Measurements from ENCODE around the gene PRRC2A.

The PRRC2A gene

DNA sequence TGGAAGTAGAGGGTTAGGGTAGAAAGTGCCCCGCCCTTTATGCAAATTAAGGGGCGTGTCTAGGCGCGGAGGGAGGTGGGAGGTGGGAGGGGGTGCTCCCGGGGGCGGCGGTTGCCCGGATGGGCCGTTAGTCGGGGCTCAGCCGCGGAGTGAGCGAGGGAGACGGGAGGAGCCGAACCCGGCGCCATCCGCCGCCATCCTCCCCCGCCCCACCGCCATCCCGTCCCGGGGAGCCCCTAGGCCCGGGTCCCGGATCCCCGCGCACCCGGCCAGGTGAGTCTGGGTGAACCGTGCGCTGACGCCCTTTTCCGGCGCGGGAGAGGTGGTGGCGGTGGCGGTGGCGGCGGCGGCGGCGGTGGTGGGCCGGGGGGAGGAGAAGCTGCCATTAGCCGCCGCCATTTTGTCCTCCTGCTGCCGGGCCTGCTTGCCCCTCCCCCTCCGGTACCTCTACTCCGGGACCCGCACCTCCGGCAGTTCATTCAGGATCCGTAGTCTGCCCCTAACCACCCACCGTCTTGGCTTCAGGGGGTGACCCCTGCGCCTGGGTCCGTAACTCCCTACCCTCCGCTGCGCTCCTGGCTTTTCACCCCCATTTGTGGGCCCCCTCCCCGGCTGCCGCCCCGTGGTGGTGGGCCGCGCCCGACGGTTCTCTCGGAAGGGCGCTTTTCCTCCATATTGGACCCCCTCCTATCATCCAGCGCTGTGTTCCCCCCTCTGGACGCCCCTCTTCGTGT lies at the start of gene PRRC2A (continued):
- peak; percentile 79; the same call in 1 of the 2 replicates for TF ChIP-seq REPIN1 (tag by site-specific recombination; IDR thresholded peaks at IDR 0.05; ENCODE audit: low read depth)
- TF ChIP-seq, protein P1, sequence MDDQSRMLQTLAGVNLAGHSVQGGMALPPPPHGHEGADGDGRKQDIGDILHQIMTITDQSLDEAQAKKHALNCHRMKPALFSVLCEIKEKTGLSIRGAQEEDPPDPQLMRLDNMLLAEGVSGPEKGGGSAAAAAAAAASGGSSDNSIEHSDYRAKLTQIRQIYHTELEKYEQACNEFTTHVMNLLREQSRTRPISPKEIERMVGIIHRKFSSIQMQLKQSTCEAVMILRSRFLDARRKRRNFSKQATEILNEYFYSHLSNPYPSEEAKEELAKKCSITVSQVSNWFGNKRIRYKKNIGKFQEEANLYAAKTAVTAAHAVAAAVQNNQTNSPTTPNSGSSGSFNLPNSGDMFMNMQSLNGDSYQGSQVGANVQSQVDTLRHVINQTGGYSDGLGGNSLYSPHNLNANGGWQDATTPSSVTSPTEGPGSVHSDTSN (CRISPR knock-in tag; IDR thresholded peaks at IDR 0.05): peak; percentile 72
- TF ChIP-seq ZNF473 (tag by site-specific recombination; IDR thresholded peaks at IDR 0.05): no peak
- TF ChIP-seq ZNF747 (tag by site-specific recombination; IDR thresholded peaks at IDR 0.05): no peak
- peak; percentile 5; the same call in 1 of the 2 replicates for TF ChIP-seq SP2 (tag by site-specific recombination; IDR thresholded peaks at IDR 0.05)
- TF ChIP-seq FEZF1 (tag by site-specific recombination; IDR thresholded peaks at IDR 0.05): peak; percentile 34; the same call in 1 of the 2 replicates
- TF ChIP-seq ZNF266 (tag by site-specific recombination; IDR thresholded peaks at IDR 0.05; ENCODE audit: low read depth): no peak
- TF ChIP-seq, protein P2, sequence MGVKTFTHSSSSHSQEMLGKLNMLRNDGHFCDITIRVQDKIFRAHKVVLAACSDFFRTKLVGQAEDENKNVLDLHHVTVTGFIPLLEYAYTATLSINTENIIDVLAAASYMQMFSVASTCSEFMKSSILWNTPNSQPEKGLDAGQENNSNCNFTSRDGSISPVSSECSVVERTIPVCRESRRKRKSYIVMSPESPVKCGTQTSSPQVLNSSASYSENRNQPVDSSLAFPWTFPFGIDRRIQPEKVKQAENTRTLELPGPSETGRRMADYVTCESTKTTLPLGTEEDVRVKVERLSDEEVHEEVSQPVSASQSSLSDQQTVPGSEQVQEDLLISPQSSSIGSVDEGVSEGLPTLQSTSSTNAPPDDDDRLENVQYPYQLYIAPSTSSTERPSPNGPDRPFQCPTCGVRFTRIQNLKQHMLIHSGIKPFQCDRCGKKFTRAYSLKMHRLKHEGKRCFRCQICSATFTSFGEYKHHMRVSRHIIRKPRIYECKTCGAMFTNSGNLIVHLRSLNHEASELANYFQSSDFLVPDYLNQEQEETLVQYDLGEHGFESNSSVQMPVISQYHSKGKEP (tag by site-specific recombination; IDR thresholded peaks at IDR 0.05): no peak
- TF ChIP-seq, protein P3, sequence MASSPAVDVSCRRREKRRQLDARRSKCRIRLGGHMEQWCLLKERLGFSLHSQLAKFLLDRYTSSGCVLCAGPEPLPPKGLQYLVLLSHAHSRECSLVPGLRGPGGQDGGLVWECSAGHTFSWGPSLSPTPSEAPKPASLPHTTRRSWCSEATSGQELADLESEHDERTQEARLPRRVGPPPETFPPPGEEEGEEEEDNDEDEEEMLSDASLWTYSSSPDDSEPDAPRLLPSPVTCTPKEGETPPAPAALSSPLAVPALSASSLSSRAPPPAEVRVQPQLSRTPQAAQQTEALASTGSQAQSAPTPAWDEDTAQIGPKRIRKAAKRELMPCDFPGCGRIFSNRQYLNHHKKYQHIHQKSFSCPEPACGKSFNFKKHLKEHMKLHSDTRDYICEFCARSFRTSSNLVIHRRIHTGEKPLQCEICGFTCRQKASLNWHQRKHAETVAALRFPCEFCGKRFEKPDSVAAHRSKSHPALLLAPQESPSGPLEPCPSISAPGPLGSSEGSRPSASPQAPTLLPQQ (tag by site-specific recombination; IDR thresholded peaks at IDR 0.05): peak; percentile 94
- peak; percentile 31; the same call in 1 of the 2 replicates for TF ChIP-seq OVOL3 (tag by site-specific recombination; IDR thresholded peaks at IDR 0.05)
- TF ChIP-seq, protein P4, sequence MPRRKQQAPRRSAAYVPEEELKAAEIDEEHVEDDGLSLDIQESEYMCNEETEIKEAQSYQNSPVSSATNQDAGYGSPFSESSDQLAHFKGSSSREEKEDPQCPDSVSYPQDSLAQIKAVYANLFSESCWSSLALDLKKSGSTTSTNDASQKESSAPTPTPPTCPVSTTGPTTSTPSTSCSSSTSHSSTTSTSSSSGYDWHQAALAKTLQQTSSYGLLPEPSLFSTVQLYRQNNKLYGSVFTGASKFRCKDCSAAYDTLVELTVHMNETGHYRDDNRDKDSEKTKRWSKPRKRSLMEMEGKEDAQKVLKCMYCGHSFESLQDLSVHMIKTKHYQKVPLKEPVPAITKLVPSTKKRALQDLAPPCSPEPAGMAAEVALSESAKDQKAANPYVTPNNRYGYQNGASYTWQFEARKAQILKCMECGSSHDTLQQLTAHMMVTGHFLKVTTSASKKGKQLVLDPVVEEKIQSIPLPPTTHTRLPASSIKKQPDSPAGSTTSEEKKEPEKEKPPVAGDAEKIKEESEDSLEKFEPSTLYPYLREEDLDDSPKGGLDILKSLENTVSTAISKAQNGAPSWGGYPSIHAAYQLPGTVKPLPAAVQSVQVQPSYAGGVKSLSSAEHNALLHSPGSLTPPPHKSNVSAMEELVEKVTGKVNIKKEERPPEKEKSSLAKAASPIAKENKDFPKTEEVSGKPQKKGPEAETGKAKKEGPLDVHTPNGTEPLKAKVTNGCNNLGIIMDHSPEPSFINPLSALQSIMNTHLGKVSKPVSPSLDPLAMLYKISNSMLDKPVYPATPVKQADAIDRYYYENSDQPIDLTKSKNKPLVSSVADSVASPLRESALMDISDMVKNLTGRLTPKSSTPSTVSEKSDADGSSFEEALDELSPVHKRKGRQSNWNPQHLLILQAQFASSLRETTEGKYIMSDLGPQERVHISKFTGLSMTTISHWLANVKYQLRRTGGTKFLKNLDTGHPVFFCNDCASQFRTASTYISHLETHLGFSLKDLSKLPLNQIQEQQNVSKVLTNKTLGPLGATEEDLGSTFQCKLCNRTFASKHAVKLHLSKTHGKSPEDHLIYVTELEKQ (tag by site-specific recombination; IDR thresholded peaks at IDR 0.05; ENCODE audit: borderline replicate concordance): peak; percentile 42; the same call in 1 of the 2 replicates
- TF ChIP-seq SP3 (tag by site-specific recombination; IDR thresholded peaks at IDR 0.05): peak; percentile 84
- no peak for TF ChIP-seq MEIS1 (CRISPR knock-in tag; IDR thresholded peaks at IDR 0.05; ENCODE audit: borderline replicate concordance)
- TF ChIP-seq, protein P5, sequence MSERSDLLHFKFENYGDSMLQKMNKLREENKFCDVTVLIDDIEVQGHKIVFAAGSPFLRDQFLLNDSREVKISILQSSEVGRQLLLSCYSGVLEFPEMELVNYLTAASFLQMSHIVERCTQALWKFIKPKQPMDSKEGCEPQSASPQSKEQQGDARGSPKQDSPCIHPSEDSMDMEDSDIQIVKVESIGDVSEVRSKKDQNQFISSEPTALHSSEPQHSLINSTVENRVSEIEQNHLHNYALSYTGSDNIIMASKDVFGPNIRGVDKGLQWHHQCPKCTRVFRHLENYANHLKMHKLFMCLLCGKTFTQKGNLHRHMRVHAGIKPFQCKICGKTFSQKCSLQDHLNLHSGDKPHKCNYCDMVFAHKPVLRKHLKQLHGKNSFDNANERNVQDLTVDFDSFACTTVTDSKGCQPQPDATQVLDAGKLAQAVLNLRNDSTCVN (tag by site-specific recombination; optimal IDR thresholded peaks at IDR 0.05): peak; percentile 71
- TF ChIP-seq ZNF112 (tag by site-specific recombination; IDR thresholded peaks at IDR 0.05): no peak
- TF ChIP-seq ZBTB21 (tag by site-specific recombination; IDR thresholded peaks at IDR 0.05): no peak; the same call in 1 of the 2 replicates
- TF ChIP-seq, protein P6, sequence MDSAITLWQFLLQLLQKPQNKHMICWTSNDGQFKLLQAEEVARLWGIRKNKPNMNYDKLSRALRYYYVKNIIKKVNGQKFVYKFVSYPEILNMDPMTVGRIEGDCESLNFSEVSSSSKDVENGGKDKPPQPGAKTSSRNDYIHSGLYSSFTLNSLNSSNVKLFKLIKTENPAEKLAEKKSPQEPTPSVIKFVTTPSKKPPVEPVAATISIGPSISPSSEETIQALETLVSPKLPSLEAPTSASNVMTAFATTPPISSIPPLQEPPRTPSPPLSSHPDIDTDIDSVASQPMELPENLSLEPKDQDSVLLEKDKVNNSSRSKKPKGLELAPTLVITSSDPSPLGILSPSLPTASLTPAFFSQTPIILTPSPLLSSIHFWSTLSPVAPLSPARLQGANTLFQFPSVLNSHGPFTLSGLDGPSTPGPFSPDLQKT (IDR thresholded peaks at IDR 0.05; ENCODE audit: borderline replicate concordance, low read depth, low read length): no peak
- TF ChIP-seq ZNF626 (tag by site-specific recombination; IDR thresholded peaks at IDR 0.05): no peak
- TF ChIP-seq ZNF302 (tag by site-specific recombination; IDR thresholded peaks at IDR 0.05; ENCODE audit: low read depth): no peak
- peak; percentile 74 for TF ChIP-seq ZNF660 (tag by site-specific recombination; IDR thresholded peaks at IDR 0.05)
- TF ChIP-seq ZNF561 (tag by site-specific recombination; IDR thresholded peaks at IDR 0.05; ENCODE audit: borderline replicate concordance): peak; percentile 75
- no peak for TF ChIP-seq SCRT1 (tag by site-specific recombination; IDR thresholded peaks at IDR 0.05; ENCODE audit: borderline replicate concordance)
- peak; percentile 55; the same call in 1 of the 2 replicates for TF ChIP-seq OSR2 (tag by site-specific recombination; IDR thresholded peaks at IDR 0.05)
- TF ChIP-seq ZNF114 (tag by site-specific recombination; IDR thresholded peaks at IDR 0.05): no peak
- TF ChIP-seq, protein P7, sequence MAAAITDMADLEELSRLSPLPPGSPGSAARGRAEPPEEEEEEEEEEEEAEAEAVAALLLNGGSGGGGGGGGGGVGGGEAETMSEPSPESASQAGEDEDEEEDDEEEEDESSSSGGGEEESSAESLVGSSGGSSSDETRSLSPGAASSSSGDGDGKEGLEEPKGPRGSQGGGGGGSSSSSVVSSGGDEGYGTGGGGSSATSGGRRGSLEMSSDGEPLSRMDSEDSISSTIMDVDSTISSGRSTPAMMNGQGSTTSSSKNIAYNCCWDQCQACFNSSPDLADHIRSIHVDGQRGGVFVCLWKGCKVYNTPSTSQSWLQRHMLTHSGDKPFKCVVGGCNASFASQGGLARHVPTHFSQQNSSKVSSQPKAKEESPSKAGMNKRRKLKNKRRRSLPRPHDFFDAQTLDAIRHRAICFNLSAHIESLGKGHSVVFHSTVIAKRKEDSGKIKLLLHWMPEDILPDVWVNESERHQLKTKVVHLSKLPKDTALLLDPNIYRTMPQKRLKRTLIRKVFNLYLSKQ (tag by site-specific recombination; IDR thresholded peaks at IDR 0.05; ENCODE audit: borderline replicate concordance): no peak
- peak; percentile 92 for TF ChIP-seq ZBTB7A (tag by site-specific recombination; IDR thresholded peaks at IDR 0.05; ENCODE audit: low read depth)
